ENCODE data around the gene MAFB. TPM values are rescaled to one million over a fixed set of nuclear protein-coding genes. Genes with fewer than 3 reads are reported as not detected.
A peak's percentile ranks its signal among the peaks of the same experiment; 100 is the strongest.

The MAFB gene
- total and polyA plus RNA-seq, 7 experiments from 2014 or later: 0.12 to 139 (median 4.4) TPM; not detected in 2

GRCh38 chr20:40643891-40644290 is 45.1 kb downstream of the MAFB start:
- H3K9me3 ChIP-seq (ENCODE audit: control insufficient read depth in 2 of 3, low read length in 3 of 3): no peaks in the 10 kb centered on the region
- H3K4me1 ChIP-seq (ENCODE audit: control insufficient read depth in 2 of 2, insufficient read depth in 2 of 2, low read length in 2 of 2): no peaks in the 10 kb centered on the region
- Mint-ChIP-seq H3K27ac (no peak overlapping the region), H3K4me1 (no peaks in the 10 kb centered on the region), H3K9me3 (peaks cover 0 to 4% (median 0%) of the 10 kb centered on the region in 11 donors), H3K4me3 (no peak overlapping the region), H3K27me3 (peaks cover 0 to 31% (median 16%) of the 10 kb centered on the region in 5 donors), H3K36me3 (no peaks in the 10 kb centered on the region)
- POLR2A ChIA-PET: no interaction called here
- DNase-seq (no peak), ATAC-seq (no peak)
- H3K27me3 ChIP-seq (ENCODE audit: control insufficient read depth in 2 of 2, insufficient read depth in 2 of 2, low read length in 2 of 2): no peaks in the 10 kb centered on the region
- CTCF ChIA-PET: no interaction called here
- no peak overlapping the region for H3K4me3 ChIP-seq (ENCODE audit: low read length)
- intact Hi-C loops (cut with micrococcal nuclease): no loop called here
- no peak overlapping the region for H3K27ac ChIP-seq (ENCODE audit: low read depth, low read length)
- no peaks in the 10 kb centered on the region for H3K36me3 ChIP-seq (ENCODE audit: control insufficient read depth in 2 of 3, insufficient read depth in 3 of 3, low read length in 3 of 3)

GRCh38 chr20:40641809-40642208 is 47.2 kb downstream of the MAFB start:
- Histone ChIP-seq H3K9me3 (ENCODE audit: control insufficient read depth in 2 of 3, low read length in 3 of 3) (no peaks in the 10 kb centered on the region), H3K4me1 (ENCODE audit: control insufficient read depth in 2 of 2, insufficient read depth in 2 of 2, low read length in 2 of 2) (no peaks in the 10 kb centered on the region), H3K27me3 (ENCODE audit: control insufficient read depth in 2 of 2, insufficient read depth in 2 of 2, low read length in 2 of 2) (no peaks in the 10 kb centered on the region), H3K27ac (ENCODE audit: low read depth, low read length) (no peak overlapping the region), H3K36me3 (ENCODE audit: control insufficient read depth in 2 of 3, insufficient read depth in 3 of 3, low read length in 3 of 3) (no peaks in the 10 kb centered on the region), H3K4me3 (ENCODE audit: low read length) (no peak overlapping the region)
- Mint-ChIP-seq H3K27me3 (peaks cover 0 to 23% (median 9%) of the 10 kb centered on the region in 5 donors), H3K27ac (no peak overlapping the region), H3K4me3 (no peak overlapping the region), H3K9me3 (peaks cover 0 to 4% (median 0%) of the 10 kb centered on the region in 11 donors), H3K4me1 (no peaks in the 10 kb centered on the region), H3K36me3 (no peaks in the 10 kb centered on the region)
- ATAC-seq (no peak), DNase-seq (no peak)
- ChIA-PET POLR2A (no interaction called here), CTCF (no interaction called here)
- intact Hi-C loops (cut with micrococcal nuclease): no loop called here

GRCh38 chr20:40641202-40641601 is 47.8 kb downstream of the MAFB start:
- ChIA-PET CTCF (no interaction called here), POLR2A (no interaction called here)
- Histone ChIP-seq H3K27me3 (ENCODE audit: control insufficient read depth in 2 of 2, insufficient read depth in 2 of 2, low read length in 2 of 2) (no peaks in the 10 kb centered on the region), H3K9me3 (ENCODE audit: control insufficient read depth in 2 of 3, low read length in 3 of 3) (no peaks in the 10 kb centered on the region), H3K4me1 (ENCODE audit: control insufficient read depth in 2 of 2, insufficient read depth in 2 of 2, low read length in 2 of 2) (no peaks in the 10 kb centered on the region), H3K4me3 (ENCODE audit: low read length) (no peak overlapping the region), H3K36me3 (ENCODE audit: control insufficient read depth in 2 of 3, insufficient read depth in 3 of 3, low read length in 3 of 3) (no peaks in the 10 kb centered on the region), H3K27ac (ENCODE audit: low read depth, low read length) (no peak overlapping the region)
- Mint-ChIP-seq H3K36me3 (no peaks in the 10 kb centered on the region), H3K27ac (no peak overlapping the region), H3K4me3 (no peak overlapping the region), H3K4me1 (no peaks in the 10 kb centered on the region), H3K9me3 (peaks cover 0 to 4% (median 0%) of the 10 kb centered on the region in 11 donors), H3K27me3 (peaks cover 0 to 23% (median 9%) of the 10 kb centered on the region in 5 donors)
- ATAC-seq (peak; percentile 61), DNase-seq (no peak)
- intact Hi-C loops (cut with micrococcal nuclease): no loop called here

- H3K27ac Mint-ChIP-seq: no peak overlapping the region
- Histone ChIP-seq H3K4me3 (ENCODE audit: low read length) (no peak overlapping the region), H3K27ac (ENCODE audit: low read depth, low read length) (no peak overlapping the region), H3K4me1 (ENCODE audit: control insufficient read depth in 2 of 2, insufficient read depth in 2 of 2, low read length in 2 of 2) (no peaks in the 10 kb centered on the region), H3K36me3 (ENCODE audit: control insufficient read depth in 2 of 3, insufficient read depth in 3 of 3, low read length in 3 of 3) (no peaks in the 10 kb centered on the region), H3K27me3 (ENCODE audit: control insufficient read depth in 2 of 2, insufficient read depth in 2 of 2, low read length in 2 of 2) (no peaks in the 10 kb centered on the region), H3K9me3 (ENCODE audit: control insufficient read depth in 2 of 3, low read length in 3 of 3) (no peaks in the 10 kb centered on the region)
- no peaks in the 10 kb centered on the region for H3K4me1 Mint-ChIP-seq
- DNase-seq (no peak), ATAC-seq (no peak)
- peaks cover 0 to 18% (median 9%) of the 10 kb centered on the region in 5 donors for H3K27me3 Mint-ChIP-seq
- ChIA-PET POLR2A (no interaction called here), CTCF (no interaction called here)
- intact Hi-C loops (cut with micrococcal nuclease): no loop called here
- H3K4me3 Mint-ChIP-seq: no peak overlapping the region
- peaks cover 0 to 4% (median 0%) of the 10 kb centered on the region in 11 donors for H3K9me3 Mint-ChIP-seq
- H3K36me3 Mint-ChIP-seq: no peaks in the 10 kb centered on the region
Observed at GRCh38 chr20:40640667-40641066, 48.4 kb downstream of the MAFB start.

GRCh38 chr20:40639676-40640355 is 49.2 kb downstream of the MAFB start:
- ChIA-PET POLR2A (no interaction called here), CTCF (no interaction called here)
- DNase-seq: no peak
- no peaks in the 10 kb centered on the region for H3K36me3 ChIP-seq (ENCODE audit: control insufficient read depth in 2 of 3, insufficient read depth in 3 of 3, low read length in 3 of 3)
- H3K27ac ChIP-seq (ENCODE audit: low read depth, low read length): no peak overlapping the region
- Mint-ChIP-seq H3K27ac (no peak overlapping the region), H3K4me3 (no peak overlapping the region), H3K4me1 (no peaks in the 10 kb centered on the region), H3K27me3 (peaks cover 0 to 12% (median 9%) of the 10 kb centered on the region in 5 donors), H3K36me3 (no peaks in the 10 kb centered on the region), H3K9me3 (peaks cover 0 to 4% (median 0%) of the 10 kb centered on the region in 11 donors)
- no peaks in the 10 kb centered on the region for H3K4me1 ChIP-seq (ENCODE audit: control insufficient read depth in 2 of 2, insufficient read depth in 2 of 2, low read length in 2 of 2)
- H3K4me3 ChIP-seq (ENCODE audit: low read length): no peak overlapping the region
- intact Hi-C loops (cut with micrococcal nuclease): no loop called here
- no peaks in the 10 kb centered on the region for H3K9me3 ChIP-seq (ENCODE audit: control insufficient read depth in 2 of 3, low read length in 3 of 3)
- no peaks in the 10 kb centered on the region for H3K27me3 ChIP-seq (ENCODE audit: control insufficient read depth in 2 of 2, insufficient read depth in 2 of 2, low read length in 2 of 2)
- no peak for ATAC-seq

GRCh38 chr20:40639132-40639531 is 49.9 kb downstream of the MAFB start:
- Histone ChIP-seq H3K27ac (ENCODE audit: low read depth, low read length) (no peak overlapping the region), H3K4me3 (ENCODE audit: low read length) (no peak overlapping the region), H3K9me3 (ENCODE audit: control insufficient read depth in 2 of 3, low read length in 3 of 3) (no peaks in the 10 kb centered on the region), H3K27me3 (ENCODE audit: control insufficient read depth in 2 of 2, insufficient read depth in 2 of 2, low read length in 2 of 2) (no peaks in the 10 kb centered on the region), H3K36me3 (ENCODE audit: control insufficient read depth in 2 of 3, insufficient read depth in 3 of 3, low read length in 3 of 3) (no peaks in the 10 kb centered on the region), H3K4me1 (ENCODE audit: control insufficient read depth in 2 of 2, insufficient read depth in 2 of 2, low read length in 2 of 2) (no peaks in the 10 kb centered on the region)
- peaks cover 0 to 9% (median 9%) of the 10 kb centered on the region in 5 donors for H3K27me3 Mint-ChIP-seq
- no peaks in the 10 kb centered on the region for H3K36me3 Mint-ChIP-seq
- no peak for ATAC-seq
- no peak overlapping the region for H3K4me3 Mint-ChIP-seq
- intact Hi-C loops (cut with micrococcal nuclease): no loop called here
- H3K27ac Mint-ChIP-seq: no peak overlapping the region
- ChIA-PET POLR2A (no interaction called here), CTCF (no interaction called here)
- DNase-seq: no peak
- peaks cover 0 to 4% (median 0%) of the 10 kb centered on the region in 11 donors for H3K9me3 Mint-ChIP-seq
- no peaks in the 10 kb centered on the region for H3K4me1 Mint-ChIP-seq

GRCh38 chr20:40638414-40638813 is 50.6 kb downstream of the MAFB start:
- H3K9me3 ChIP-seq (ENCODE audit: control insufficient read depth in 2 of 3, low read length in 3 of 3): no peaks in the 10 kb centered on the region
- DNase-seq (no peak), ATAC-seq (no peak)
- peaks cover 0 to 10% (median 9%) of the 10 kb centered on the region in 5 donors for H3K27me3 Mint-ChIP-seq
- intact Hi-C loops (cut with micrococcal nuclease): no loop called here
- no peaks in the 10 kb centered on the region for H3K36me3 Mint-ChIP-seq
- H3K9me3 Mint-ChIP-seq: peaks cover 0 to 4% (median 0%) of the 10 kb centered on the region in 11 donors
- H3K4me1 Mint-ChIP-seq: no peaks in the 10 kb centered on the region
- no peaks in the 10 kb centered on the region for H3K36me3 ChIP-seq (ENCODE audit: control insufficient read depth in 2 of 3, insufficient read depth in 3 of 3, low read length in 3 of 3)
- H3K27ac ChIP-seq (ENCODE audit: low read depth, low read length): no peak overlapping the region
- H3K4me1 ChIP-seq (ENCODE audit: control insufficient read depth in 2 of 2, insufficient read depth in 2 of 2, low read length in 2 of 2): no peaks in the 10 kb centered on the region
- no peaks in the 10 kb centered on the region for H3K27me3 ChIP-seq (ENCODE audit: control insufficient read depth in 2 of 2, insufficient read depth in 2 of 2, low read length in 2 of 2)
- POLR2A ChIA-PET: no interaction called here
- CTCF ChIA-PET: no interaction called here
- no peak overlapping the region for H3K4me3 ChIP-seq (ENCODE audit: low read length)
- no peak overlapping the region for H3K4me3 Mint-ChIP-seq
- H3K27ac Mint-ChIP-seq: no peak overlapping the region

Measured in naive thymus-derived CD4-positive, alpha-beta T cell (primary cell).